SHP77 treated with DMSO at 0.1 percent for 48 hours (cell line): ENCODE measurements around the gene OR51V1.

Experiments used
- DNase-seq: peaks from one replicate; lab custom pipeline; 2025; lab: John Stamatoyannopoulos, UW

OR51V1 gene

GRCh38 chr11:5230266-5230665 lies 29.8 kb upstream of the OR51V1 start:
- no peak for DNase-seq

GRCh38 chr11:5229796-5230195 lies 29.3 kb upstream of the OR51V1 start:
- no peak for DNase-seq

- no peak for DNase-seq
These were observed 28.9 kb upstream of the OR51V1 start for GRCh38 chr11:5229356-5229755.

- DNase-seq, result no peak
These were observed 27.6 kb upstream of the OR51V1 start for GRCh38 chr11:5228124-5228523.

GRCh38 chr11:5227681-5228080 lies 27.2 kb upstream of the OR51V1 start:
- DNase-seq, result no peak

- peak; percentile 16 for DNase-seq
These were observed 26.3 kb upstream of the OR51V1 start, which contains the start of gene HBB for GRCh38 chr11:5226732-5227310. Gene HBB, minus strand, starts transcription at chr11:5227071. Its CDS starts 50 bp downstream, at chr11:5227021.

- DNase-seq, result no peak
These were observed 25.0 kb upstream of the OR51V1 start for GRCh38 chr11:5225480-5225871.

- DNase-seq, result no peak
These were observed 24.3 kb upstream of the OR51V1 start for GRCh38 chr11:5224538-5225479.

GRCh38 chr11:5223686-5224085 lies 23.2 kb upstream of the OR51V1 start:
- DNase-seq, result no peak

GRCh38 chr11:5223146-5223545 lies 22.7 kb upstream of the OR51V1 start:
- no peak for DNase-seq

- no peak for DNase-seq
These were observed 9.9 kb upstream of the OR51V1 start for GRCh38 chr11:5210376-5210885.

- no peak for DNase-seq
These were observed 4.3 kb upstream of the OR51V1 start for GRCh38 chr11:5204787-5205186.

GRCh38 chr11:5203366-5203765 lies 2.9 kb upstream of the OR51V1 start:
- DNase-seq, result no peak

- no peak for DNase-seq
These were observed 2.2 kb downstream of the OR51V1 start for GRCh38 chr11:5198285-5198684.

GRCh38 chr11:5197536-5197935 lies 2.9 kb downstream of the OR51V1 start:
- no peak for DNase-seq

- no peak for DNase-seq
These were observed 3.8 kb downstream of the OR51V1 start for GRCh38 chr11:5196731-5197130.

- DNase-seq, result no peak
These were observed 4.4 kb downstream of the OR51V1 start for GRCh38 chr11:5196067-5196466.

GRCh38 chr11:5192738-5193137 lies 7.7 kb downstream of the OR51V1 start:
- no peak for DNase-seq

- DNase-seq, result no peak
These were observed 12.3 kb downstream of the OR51V1 start for GRCh38 chr11:5188201-5188600.

- no peak for DNase-seq
These were observed 22.2 kb downstream of the OR51V1 start for GRCh38 chr11:5178046-5178837.

- no peak for DNase-seq
These were observed 25.5 kb downstream of the OR51V1 start for GRCh38 chr11:5174934-5175333.

GRCh38 chr11:5171856-5172255 lies 28.6 kb downstream of the OR51V1 start:
- no peak for DNase-seq
